ENCODE results near the gene VPS72. TPM values are rescaled to one million over a fixed set of nuclear protein-coding genes. Genes with fewer than 3 reads are reported as not detected.
A peak's percentile ranks its signal among the peaks of the same experiment; 100 is the strongest.

The VPS72 gene
- total RNA-seq, 1 donor: 9.9 TPM

DNA sequence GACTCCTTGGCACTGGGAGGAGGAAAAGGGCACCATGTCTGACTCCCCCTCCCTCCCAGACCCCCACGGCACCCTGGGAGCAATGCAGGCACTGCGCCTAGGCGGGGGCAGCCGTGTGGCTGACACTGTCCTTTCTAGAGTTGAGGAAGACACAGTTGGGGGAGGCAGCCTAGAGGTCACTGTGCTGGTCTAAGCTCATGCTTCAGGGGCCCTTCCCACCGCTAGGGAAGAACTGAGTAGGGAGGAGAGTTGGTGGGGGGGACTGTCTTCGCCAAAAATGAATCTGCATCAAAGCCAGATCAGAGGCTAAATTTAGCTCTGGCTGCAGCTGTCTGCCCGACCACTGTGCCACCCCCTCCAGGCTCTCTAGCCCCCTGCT, 47.0 kb downstream of the VPS72 start:
- H3K9me3 ChIP-seq (ENCODE audit: low read depth, low read length): no peaks in the 10 kb centered on the region
- H3K27me3 ChIP-seq (ENCODE audit: insufficient read depth, low read length): peaks cover 9% of the 10 kb centered on the region
- no peak overlapping the region for H3K4me3 ChIP-seq (ENCODE audit: low read length)
- H3K4me1 ChIP-seq (ENCODE audit: insufficient read depth, low read length): peaks cover 18% of the 10 kb centered on the region

DNA sequence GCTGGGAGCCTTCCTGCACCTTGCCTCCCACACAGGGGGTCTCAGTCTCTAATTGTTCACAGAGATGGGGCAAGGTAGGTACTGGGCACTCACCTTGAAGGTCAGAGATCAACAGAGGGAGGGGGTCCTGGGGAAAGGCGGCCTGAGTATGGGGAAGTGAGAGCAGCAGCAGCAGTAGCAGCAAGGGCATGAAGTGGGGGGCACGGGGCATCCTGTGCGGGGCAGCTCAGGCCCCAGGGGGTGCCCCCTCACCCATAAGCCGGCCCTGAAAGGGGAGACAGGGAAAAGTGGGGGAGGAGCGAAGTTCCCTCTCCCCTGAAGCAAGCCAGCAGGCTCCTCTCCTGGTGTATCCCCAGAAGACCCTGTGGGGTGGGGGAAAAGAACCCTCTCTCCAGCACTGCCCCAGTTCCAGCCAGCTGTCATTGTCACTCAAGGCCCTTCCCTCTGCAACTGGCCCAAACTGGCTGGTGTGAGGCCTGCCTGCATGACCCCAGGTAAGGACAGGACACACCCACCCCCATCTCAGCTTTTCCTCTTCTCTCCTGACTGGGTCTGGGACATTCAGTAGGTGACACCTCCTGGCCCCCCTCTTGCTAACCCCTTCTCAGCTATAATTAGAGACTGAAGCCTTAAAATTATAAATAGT, 47.5 kb downstream of the VPS72 start:
- Histone ChIP-seq H3K4me3 (ENCODE audit: low read length) (no peak overlapping the region), H3K9me3 (ENCODE audit: low read depth, low read length) (no peaks in the 10 kb centered on the region), H3K27me3 (ENCODE audit: insufficient read depth, low read length) (peaks cover 9% of the 10 kb centered on the region), H3K4me1 (ENCODE audit: insufficient read depth, low read length) (peaks cover 17% of the 10 kb centered on the region)

DNA sequence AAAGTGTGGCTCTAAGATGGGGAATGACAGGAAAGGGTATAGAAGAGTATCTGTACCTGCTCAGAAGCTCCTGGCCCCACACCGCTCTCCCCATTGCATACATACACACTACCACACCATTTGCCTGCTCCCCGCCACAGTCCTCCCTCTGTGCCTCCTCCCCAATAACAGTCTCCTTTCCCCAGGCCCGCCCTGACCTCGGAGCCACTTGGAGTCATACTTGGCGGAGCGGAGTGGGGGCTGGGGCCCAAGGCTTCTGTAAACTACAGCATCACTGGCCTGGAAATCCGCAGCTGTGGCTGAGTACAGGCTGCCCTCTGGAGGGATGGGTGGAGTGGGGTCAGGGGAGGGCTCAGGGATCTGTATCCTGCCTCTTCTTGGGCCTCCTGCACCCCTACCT, 52.2 kb downstream of the VPS72 start:
- Histone ChIP-seq H3K4me1 (ENCODE audit: insufficient read depth, low read length) (no peaks in the 10 kb centered on the region), H3K9me3 (ENCODE audit: low read depth, low read length) (no peaks in the 10 kb centered on the region), H3K4me3 (ENCODE audit: low read length) (no peak overlapping the region), H3K27me3 (ENCODE audit: insufficient read depth, low read length) (no peaks in the 10 kb centered on the region)

DNA sequence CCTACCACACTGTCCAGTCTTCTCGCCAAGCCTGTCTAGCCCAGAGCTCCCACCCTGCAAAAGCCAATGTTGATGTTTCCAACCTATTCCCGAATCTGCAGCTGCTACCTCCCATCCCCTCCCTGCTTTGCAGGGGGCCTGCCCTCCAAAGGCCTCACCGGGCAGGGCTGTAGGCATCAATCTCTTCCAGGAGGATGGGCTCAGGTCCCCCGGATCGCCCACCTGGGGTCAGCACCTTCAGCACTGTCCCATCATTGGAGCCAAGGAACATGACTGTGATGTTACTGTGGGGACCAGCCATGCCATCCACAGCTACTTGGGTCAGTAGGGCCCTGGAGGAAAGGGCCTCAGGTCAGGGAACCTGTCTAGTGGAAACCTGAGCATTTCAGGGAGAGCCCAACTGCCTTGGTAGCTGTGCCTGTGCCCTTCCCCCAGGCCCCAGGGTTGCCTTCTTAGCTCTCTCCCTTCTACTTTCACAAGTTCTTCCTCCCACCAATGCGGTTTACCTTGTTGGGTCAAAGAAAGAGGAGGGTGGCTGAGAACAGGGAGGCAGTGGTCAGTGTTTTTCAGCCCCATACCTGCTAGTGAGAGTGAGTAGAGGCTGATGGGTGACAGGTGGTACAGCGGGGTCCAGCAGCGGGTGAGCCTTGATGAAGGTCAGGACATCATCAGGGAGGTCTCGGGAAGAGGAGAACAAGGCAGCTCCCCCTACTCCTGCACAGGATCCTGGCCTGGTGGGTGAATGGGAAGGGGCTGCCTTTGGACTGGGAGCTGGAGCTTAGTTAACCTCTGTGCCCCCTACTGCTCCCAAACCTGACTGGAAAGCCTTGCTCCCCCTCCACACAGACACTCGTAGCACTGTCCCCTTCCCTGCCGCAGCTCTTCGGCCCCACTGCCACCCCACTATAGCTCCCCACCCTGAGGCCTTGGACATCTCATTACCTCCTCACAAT, 54.3 kb downstream of the VPS72 start:
- H3K4me3 ChIP-seq (ENCODE audit: low read length): no peak overlapping the region
- H3K4me1 ChIP-seq (ENCODE audit: insufficient read depth, low read length): peaks cover 13% of the 10 kb centered on the region
- no peaks in the 10 kb centered on the region for H3K27me3 ChIP-seq (ENCODE audit: insufficient read depth, low read length)
- no peaks in the 10 kb centered on the region for H3K9me3 ChIP-seq (ENCODE audit: low read depth, low read length)

DNA sequence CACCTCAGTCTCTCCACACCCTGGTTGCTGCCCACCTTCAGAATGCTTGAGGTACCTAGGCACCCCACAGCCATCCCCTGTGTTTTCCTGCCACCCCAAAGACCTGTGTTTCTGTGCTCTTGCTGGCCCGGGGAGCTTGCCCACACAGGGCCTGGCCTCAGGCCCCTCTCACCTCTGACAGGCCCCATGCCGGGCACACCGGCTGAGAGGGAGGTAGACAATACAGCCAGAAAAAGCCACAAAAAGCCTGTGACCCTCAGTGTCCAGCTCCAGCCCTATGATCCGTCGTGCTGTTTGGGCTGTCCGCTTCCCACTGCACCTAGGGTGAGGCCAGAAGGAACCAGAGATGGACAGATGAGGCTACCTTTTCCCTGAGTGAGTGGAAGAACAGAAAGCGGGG, 55.0 kb downstream of the VPS72 start:
- Histone ChIP-seq H3K4me3 (ENCODE audit: low read length) (no peak overlapping the region), H3K9me3 (ENCODE audit: low read depth, low read length) (no peaks in the 10 kb centered on the region), H3K27me3 (ENCODE audit: insufficient read depth, low read length) (no peaks in the 10 kb centered on the region), H3K4me1 (ENCODE audit: insufficient read depth, low read length) (peaks cover 16% of the 10 kb centered on the region)

DNA sequence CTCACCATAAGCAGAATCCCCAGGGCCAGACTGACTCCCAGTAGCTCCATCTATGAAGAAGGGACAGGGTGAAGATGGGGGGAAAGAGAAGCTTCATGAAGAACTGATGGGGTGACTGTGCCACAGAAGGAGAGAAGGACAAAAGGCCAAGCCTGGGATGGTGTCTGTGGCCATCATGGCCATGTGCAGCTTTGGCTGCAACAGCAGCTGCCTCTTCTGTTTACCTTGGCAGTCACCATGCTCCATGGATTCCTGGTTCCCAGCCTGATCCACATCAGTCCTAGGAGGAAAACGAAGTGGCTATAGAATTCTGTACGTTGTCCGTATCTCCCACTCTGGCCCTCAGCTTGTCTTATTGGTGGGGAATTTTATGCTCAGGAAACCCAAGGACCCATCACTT, 55.6 kb downstream of the VPS72 start:
- H3K27me3 ChIP-seq (ENCODE audit: insufficient read depth, low read length): no peaks in the 10 kb centered on the region
- no peak overlapping the region for H3K4me3 ChIP-seq (ENCODE audit: low read length)
- no peaks in the 10 kb centered on the region for H3K9me3 ChIP-seq (ENCODE audit: low read depth, low read length)
- peaks cover 16% of the 10 kb centered on the region for H3K4me1 ChIP-seq (ENCODE audit: insufficient read depth, low read length)

DNA sequence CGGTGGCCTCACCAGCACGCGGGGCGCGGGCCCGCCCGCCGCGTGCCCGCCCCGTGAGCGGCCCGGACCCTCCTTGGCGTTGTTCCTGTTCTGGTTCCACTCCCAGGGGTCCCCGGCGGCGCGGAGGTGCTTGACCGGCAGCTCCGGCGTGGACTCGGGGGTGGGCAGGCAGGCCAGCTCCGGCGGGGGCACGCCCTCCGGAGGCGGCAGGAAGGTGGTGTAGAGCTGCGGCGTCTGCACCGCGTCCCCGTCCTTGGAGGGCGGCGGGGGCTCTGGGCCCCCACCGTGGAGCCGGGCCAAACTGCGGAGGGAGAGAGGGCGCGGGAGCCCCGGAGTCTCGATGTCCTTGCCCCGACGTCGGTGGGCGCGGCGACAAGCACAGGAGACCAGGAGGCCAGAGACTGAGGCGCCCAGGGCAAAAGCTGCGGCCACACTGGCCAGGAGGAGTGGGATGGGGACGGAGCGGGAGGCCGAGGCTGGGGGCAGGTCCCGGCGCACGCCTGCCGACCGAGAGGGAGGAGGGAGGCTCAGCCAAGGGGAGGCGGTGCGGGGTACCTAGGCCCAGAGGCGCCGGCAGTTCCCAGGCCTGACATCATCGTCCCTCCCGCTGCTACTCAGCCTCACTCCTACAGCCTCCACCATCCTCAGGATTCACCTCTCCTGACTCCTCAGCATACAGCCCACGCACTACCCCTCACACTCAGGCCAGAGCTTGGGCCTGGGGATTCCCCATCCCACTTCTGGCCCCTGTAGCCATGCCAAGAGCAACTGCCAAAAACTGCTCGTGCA, 56.8 kb downstream of the VPS72 start:
- Histone ChIP-seq H3K4me3 (ENCODE audit: low read length) (no peak overlapping the region), H3K27me3 (ENCODE audit: insufficient read depth, low read length) (no peaks in the 10 kb centered on the region), H3K9me3 (ENCODE audit: low read depth, low read length) (no peaks in the 10 kb centered on the region), H3K4me1 (ENCODE audit: insufficient read depth, low read length) (peaks cover 16% of the 10 kb centered on the region)

DNA sequence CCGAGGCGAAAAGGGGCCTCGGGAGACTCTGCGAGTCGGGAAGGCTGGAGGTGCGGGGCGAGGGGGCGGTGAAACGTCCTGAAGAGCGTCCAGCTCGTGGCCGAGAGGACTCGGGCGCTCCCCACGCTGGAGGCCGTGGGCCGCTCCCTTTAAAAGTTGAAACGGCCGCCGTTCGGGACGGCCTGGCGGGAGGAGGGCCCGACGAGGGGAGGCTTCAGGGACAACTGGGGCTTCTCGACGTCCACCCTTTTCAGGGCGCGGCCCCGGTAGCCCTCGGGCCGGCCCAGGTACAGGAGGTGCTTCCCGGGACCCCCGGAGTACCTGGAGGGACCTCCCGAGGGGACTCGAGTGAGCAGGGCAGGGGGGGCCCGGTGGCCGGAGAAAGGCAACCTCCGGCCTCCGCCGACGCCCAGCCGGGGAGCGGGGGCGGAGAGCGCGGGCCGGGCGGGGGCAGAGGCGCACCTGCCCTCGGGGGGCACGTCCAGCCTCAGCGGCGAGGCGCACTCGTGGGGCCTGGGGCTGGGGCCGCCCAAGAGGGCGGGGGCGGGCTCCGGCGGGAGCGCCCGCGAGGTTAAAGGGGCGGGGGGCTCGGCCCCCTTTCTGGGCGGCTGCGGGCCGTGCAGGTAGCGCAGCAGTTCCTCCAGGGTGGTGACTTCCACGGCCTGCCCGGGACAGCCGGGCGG, 57.5 kb downstream of the VPS72 start:
- H3K9me3 ChIP-seq (ENCODE audit: low read depth, low read length): no peaks in the 10 kb centered on the region
- peaks cover 16% of the 10 kb centered on the region for H3K4me1 ChIP-seq (ENCODE audit: insufficient read depth, low read length)
- no peak overlapping the region for H3K4me3 ChIP-seq (ENCODE audit: low read length)
- no peaks in the 10 kb centered on the region for H3K27me3 ChIP-seq (ENCODE audit: insufficient read depth, low read length)

DNA sequence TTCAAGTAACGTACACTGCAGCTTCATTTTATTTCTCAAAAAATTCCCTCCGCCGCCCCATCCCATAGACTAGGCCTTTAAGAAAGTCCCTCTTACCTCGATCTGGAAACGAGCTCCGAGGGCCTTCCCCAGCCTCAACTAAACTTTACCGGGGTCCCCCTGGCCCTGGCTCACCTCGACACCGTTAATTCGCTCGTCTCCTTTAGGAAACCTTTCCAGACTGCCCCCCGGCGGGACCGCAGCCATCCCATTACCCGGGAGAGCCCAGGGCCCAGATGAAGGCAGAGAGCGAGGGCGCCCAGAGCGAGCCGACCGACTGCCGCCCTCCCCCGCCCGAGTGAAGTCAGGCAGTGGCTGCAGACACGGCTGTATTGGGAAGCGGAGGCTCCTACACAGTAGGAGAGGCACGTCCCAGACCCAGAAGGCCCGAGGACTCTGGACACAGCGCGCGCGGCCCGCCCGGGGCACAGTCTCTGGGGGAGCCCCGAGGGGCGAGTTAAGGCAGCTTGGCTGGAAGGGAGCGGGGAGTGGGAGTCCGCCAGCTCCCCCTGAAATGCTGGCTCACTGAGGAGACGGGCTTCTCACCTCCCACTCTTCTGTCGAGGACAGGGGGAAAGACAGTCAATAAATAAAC, 58.2 kb downstream of the VPS72 start:
- Histone ChIP-seq H3K4me3 (ENCODE audit: low read length) (peak overlapping the region; percentile 30), H3K9me3 (ENCODE audit: low read depth, low read length) (no peaks in the 10 kb centered on the region), H3K27me3 (ENCODE audit: insufficient read depth, low read length) (no peaks in the 10 kb centered on the region)

DNA sequence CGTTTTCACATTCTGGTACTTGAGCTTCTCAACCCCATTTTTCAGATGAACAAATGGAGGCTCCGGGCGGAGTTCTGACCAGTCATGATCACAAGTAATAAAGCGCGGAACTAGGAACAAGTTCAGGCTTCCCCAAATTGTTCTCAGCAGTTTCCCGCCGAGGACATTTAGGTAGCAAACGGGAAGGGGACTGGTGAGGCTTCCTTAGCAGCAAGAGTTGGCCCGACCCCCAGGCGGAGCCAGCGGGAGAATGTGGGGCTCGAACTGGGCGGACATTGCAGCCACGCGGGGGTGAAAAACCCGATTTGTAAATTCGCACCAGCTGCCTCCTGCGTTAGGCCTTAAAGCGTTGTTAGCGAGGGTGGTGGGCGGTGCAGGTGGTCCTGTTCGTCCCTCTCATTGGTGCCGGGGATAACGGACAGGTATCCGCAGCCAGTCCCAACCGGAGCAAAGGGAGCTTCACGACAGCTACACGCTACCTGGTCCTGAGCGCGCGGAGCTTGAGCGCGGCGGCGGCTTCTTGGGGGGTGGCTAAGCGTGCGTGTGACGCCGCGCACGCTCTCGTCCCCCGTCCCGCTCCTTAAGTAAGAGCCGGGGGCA, 58.9 kb downstream of the VPS72 start:
- no peaks in the 10 kb centered on the region for H3K9me3 ChIP-seq (ENCODE audit: low read depth, low read length)
- peaks cover 16% of the 10 kb centered on the region for H3K4me1 ChIP-seq (ENCODE audit: insufficient read depth, low read length)
- no peaks in the 10 kb centered on the region for H3K27me3 ChIP-seq (ENCODE audit: insufficient read depth, low read length)
- peak overlapping the region; percentile 30 for H3K4me3 ChIP-seq (ENCODE audit: low read length)

More for the DNA sequence above, 58.2 kb downstream of the VPS72 start:
- peaks cover 16% of the 10 kb centered on the region for H3K4me1 ChIP-seq (ENCODE audit: insufficient read depth, low read length)

DNA sequence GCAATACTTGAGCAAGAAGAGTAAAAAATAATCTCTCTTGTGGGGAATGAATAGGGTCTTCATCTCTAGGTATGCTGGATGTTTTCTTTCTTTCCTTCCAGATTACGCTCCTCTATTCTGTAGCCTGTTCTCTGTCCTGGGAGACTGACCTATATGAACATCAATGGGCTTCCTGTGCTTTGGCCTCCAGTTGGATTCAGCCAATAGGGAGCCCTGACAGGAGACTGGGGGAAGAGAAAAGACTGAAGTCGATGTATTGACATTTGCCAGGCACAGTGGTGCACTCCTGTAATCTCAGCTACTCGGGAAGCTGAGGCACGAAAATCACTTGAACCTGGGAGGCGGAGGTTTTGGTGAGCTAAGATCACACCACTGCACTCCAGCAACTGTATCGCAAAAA, 61.2 kb downstream of the VPS72 start:
- Histone ChIP-seq H3K9me3 (ENCODE audit: low read depth, low read length) (no peaks in the 10 kb centered on the region), H3K4me1 (ENCODE audit: insufficient read depth, low read length) (peaks cover 16% of the 10 kb centered on the region), H3K27me3 (ENCODE audit: insufficient read depth, low read length) (no peaks in the 10 kb centered on the region), H3K4me3 (ENCODE audit: low read length) (no peak overlapping the region)
